IPS DF 6.9 (cell line): ENCODE results near the gene PPM1N.

Source experiments
- DNase-seq: peaks from one replicate; pipeline ENCODE4 v3.0.0-alpha.2; 2013; ENCODE audit warnings: low read depth, low spot score
- H3K27ac ChIP-seq: one replicate; pipeline ENCODE4 v1.5.1; 2013; ENCODE audit warnings: low read length, control low read depth
- H3K27me3 ChIP-seq: 2 replicates; pipeline ENCODE4 v1.6.1; 2013; ENCODE audit warnings: mild to moderate bottlenecking, low read length; ENCODE audit not compliant: control insufficient read depth, insufficient read depth
- H3K36me3 ChIP-seq: 2 replicates; pipeline ENCODE4 v1.6.1; 2013; ENCODE audit warnings: low read length; ENCODE audit not compliant: control insufficient read depth, insufficient read depth
- H3K4me1 ChIP-seq: 2 replicates; pipeline ENCODE4 v1.6.1; 2013; ENCODE audit warnings: low read length; ENCODE audit not compliant: control insufficient read depth, insufficient read depth
- H3K4me3 ChIP-seq: 2 replicates; pipeline ENCODE4 v1.5.1; 2013; ENCODE audit warnings: mild to moderate bottlenecking, low read length
- H3K9me3 ChIP-seq: 2 replicates; pipeline ENCODE4 v1.6.1; 2013; ENCODE audit warnings: low read length, inconsistent platforms; ENCODE audit not compliant: control insufficient read depth, insufficient read depth
- WGBS: extraction: QIAGEN DNeasy Blood & Tissue Kit; methylation state at CpG from one replicate; pipeline ENCODE4 v1.1.7; 2013; ENCODE audit warnings: mixed read lengths, missing lambda C conversion rate; ENCODE audit not compliant: insufficient read length, insufficient coverage; 5-methylcytosine and 5-hydroxymethylcytosine counted together

Gene PPM1N

DNA sequence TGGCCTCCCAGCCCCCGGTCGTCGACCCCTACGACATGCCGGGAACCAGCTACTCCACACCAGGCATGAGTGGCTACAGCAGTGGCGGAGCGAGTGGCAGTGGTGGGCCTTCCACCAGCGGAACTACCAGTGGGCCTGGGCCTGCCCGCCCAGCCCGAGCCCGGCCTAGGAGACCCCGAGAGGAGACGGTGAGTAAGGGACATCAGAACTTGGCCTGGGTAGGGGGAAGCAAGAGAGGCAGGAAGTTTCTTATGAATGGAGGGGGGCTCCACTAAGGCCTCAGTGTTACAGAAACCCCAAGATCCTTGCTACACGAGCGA is 27.5 kb upstream of the PPM1N start:
- no peaks in the 10 kb centered on the region for H3K9me3 ChIP-seq
- WGBS = no CpG with 5 or more reads among the region's 15 CpGs
- no peak overlapping the region for H3K4me3 ChIP-seq
- H3K4me1 ChIP-seq = no peaks in the 10 kb centered on the region
- no peak overlapping the region for H3K27ac ChIP-seq
- no peaks in the 10 kb centered on the region for H3K36me3 ChIP-seq
- no peak for DNase-seq
- no peaks in the 10 kb centered on the region for H3K27me3 ChIP-seq

GRCh38 chr19:45471111-45471930 is 26.9 kb upstream of the PPM1N start:
- Histone ChIP-seq H3K9me3 (no peaks in the 10 kb centered on the region), H3K4me1 (no peaks in the 10 kb centered on the region), H3K27ac (no peak overlapping the region), H3K4me3 (no peak overlapping the region), H3K27me3 (no peaks in the 10 kb centered on the region), H3K36me3 (no peaks in the 10 kb centered on the region)
- no peak for DNase-seq
- no CpG with 5 or more reads among the region's 16 CpGs for WGBS

GRCh38 chr19:45471931-45472562 is 26.2 kb upstream of the PPM1N start:
- DNase-seq = no peak
- no peak overlapping the region for H3K27ac ChIP-seq
- no peak overlapping the region for H3K4me3 ChIP-seq
- WGBS = no CpG with 5 or more reads among the region's 7 CpGs
- no peaks in the 10 kb centered on the region for H3K36me3 ChIP-seq
- no peaks in the 10 kb centered on the region for H3K4me1 ChIP-seq
- H3K9me3 ChIP-seq = no peaks in the 10 kb centered on the region
- H3K27me3 ChIP-seq = no peaks in the 10 kb centered on the region

GRCh38 chr19:45472563-45473366 is 25.5 kb upstream of the PPM1N start:
- Histone ChIP-seq H3K9me3 (no peaks in the 10 kb centered on the region), H3K4me1 (no peaks in the 10 kb centered on the region), H3K27ac (no peak overlapping the region), H3K4me3 (no peak overlapping the region; the same call in 1 of the 2 replicates), H3K27me3 (no peaks in the 10 kb centered on the region), H3K36me3 (no peaks in the 10 kb centered on the region)
- no peak for DNase-seq
- no CpG with 5 or more reads among the region's 44 CpGs for WGBS

GRCh38 chr19:45473367-45473681 is 24.9 kb upstream of the PPM1N start:
- no peak for DNase-seq
- no peak overlapping the region for H3K4me3 ChIP-seq
- WGBS = no CpG with 5 or more reads among the region's 5 CpGs

DNA sequence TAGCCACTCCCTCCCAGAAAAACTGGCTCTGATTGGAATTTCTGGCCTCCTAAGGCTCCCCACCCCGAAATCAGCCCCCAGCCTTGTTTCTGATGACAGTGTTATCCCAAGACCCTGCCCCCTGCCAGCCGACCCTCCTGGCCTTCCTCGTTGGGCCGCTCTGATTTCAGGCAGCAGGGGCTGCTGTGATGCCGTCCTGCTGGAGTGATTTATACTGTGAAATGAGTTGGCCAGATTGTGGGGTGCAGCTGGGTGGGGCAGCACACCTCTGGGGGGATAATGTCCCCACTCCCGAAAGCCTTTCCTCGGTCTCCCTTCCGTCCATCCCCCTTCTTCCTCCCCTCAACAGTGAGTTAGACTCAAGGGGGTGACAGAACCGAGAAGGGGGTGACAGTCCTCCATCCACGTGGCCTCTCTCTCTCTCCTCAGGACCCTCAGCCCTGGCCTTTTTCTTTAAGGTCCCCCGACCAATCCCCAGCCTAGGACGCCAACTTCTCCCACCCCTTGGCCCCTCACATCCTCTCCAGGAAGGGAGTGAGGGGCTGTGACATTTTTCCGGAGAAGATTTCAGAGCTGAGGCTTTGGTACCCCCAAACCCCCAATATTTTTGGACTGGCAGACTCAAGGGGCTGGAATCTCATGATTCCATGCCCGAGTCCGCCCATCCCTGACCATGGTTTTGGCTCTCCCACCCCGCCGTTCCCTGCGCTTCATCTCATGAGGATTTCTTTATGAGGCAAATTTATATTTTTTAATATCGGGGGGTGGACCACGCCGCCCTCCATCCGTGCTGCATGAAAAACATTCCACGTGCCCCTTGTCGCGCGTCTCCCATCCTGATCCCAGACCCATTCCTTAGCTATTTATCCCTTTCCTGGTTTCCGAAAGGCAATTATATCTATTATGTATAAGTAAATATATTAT is 24.3 kb upstream of the PPM1N start:
- H3K27me3 ChIP-seq = no peaks in the 10 kb centered on the region
- H3K4me1 ChIP-seq = no peaks in the 10 kb centered on the region
- H3K36me3 ChIP-seq = no peaks in the 10 kb centered on the region
- no peak for DNase-seq
- H3K4me3 ChIP-seq = no peak overlapping the region
- WGBS = no CpG with 5 or more reads among the region's 27 CpGs
- H3K27ac ChIP-seq = no peak overlapping the region
- H3K9me3 ChIP-seq = no peaks in the 10 kb centered on the region

More at GRCh38 chr19:45473367-45473681, 24.9 kb upstream of the PPM1N start:
- no peaks in the 10 kb centered on the region for H3K36me3 ChIP-seq
- H3K27me3 ChIP-seq = no peaks in the 10 kb centered on the region
- H3K4me1 ChIP-seq = no peaks in the 10 kb centered on the region
- no peak overlapping the region for H3K27ac ChIP-seq
- H3K9me3 ChIP-seq = no peaks in the 10 kb centered on the region

GRCh38 chr19:45474606-45475521 is 23.4 kb upstream of the PPM1N start:
- H3K27ac ChIP-seq = no peak overlapping the region
- no peak overlapping the region for H3K4me3 ChIP-seq
- no peaks in the 10 kb centered on the region for H3K36me3 ChIP-seq
- no peaks in the 10 kb centered on the region for H3K27me3 ChIP-seq
- DNase-seq = no peak
- H3K9me3 ChIP-seq = no peaks in the 10 kb centered on the region
- WGBS = no CpG with 5 or more reads among the region's 28 CpGs
- no peaks in the 10 kb centered on the region for H3K4me1 ChIP-seq

DNA sequence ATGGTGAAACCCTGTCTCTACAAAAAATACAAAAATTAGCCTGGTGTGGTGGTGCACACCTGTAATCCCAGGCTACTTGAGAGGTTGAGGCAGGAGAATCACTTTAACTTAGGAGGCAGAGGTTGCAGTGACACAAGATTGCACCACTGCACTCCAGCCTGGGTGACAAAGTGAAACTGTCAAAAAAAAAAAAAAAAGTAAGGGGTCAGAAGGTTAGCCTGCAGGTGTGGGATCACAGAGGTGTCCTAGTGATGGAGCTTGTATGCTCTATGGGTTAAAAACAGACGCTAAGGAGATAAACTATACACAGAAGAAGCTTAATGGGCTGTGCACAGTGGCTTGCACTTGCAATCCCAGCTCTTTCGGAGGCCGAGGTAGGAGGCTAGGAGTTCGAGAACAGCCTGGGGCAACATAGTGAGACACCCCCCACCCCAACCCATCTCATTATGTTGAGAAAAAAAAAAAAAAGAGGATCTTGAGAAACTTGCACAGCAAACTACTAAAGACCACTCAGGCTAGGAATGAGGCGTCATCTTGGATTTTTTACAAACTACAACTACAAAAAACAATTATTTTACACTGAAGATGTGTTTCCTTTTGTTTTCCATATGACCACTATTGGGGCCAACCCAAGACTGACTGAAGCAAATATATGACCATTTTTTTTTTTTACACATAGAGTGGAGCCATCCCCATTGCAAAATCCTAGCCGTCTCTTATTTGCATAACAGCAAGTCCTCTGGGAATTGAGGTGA is 22.5 kb upstream of the PPM1N start:
- no peaks in the 10 kb centered on the region for H3K4me1 ChIP-seq
- H3K27ac ChIP-seq = no peak overlapping the region
- H3K4me3 ChIP-seq = no peak overlapping the region
- DNase-seq = no peak
- no peaks in the 10 kb centered on the region for H3K9me3 ChIP-seq
- WGBS = no CpG with 5 or more reads among the region's 6 CpGs
- H3K27me3 ChIP-seq = no peaks in the 10 kb centered on the region
- H3K36me3 ChIP-seq = no peaks in the 10 kb centered on the region

GRCh38 chr19:45476304-45476703 is 21.9 kb upstream of the PPM1N start:
- H3K27me3 ChIP-seq = no peaks in the 10 kb centered on the region
- no peak overlapping the region for H3K4me3 ChIP-seq
- no peaks in the 10 kb centered on the region for H3K4me1 ChIP-seq
- no CpG with 5 or more reads among the region's 5 CpGs for WGBS
- H3K27ac ChIP-seq = no peak overlapping the region
- DNase-seq = no peak
- no peaks in the 10 kb centered on the region for H3K36me3 ChIP-seq
- no peaks in the 10 kb centered on the region for H3K9me3 ChIP-seq
